ENCODE data around the gene MVB12B. TPM values are rescaled to one million over a fixed set of nuclear protein-coding genes. Genes with fewer than 3 reads are reported as not detected.
A peak's percentile ranks its signal among the peaks of the same experiment; 100 is the strongest.

Gene MVB12B
- polyA plus RNA-seq, 5 donors, result 20.3 to 23.7 (median 21.6) TPM

GRCh38 chr9:126423142-126423915 is 96.7 kb downstream of the MVB12B start:
- DNase-seq, result no peak

GRCh38 chr9:126423916-126424185 is 97.2 kb downstream of the MVB12B start:
- no peak for DNase-seq

DNA sequence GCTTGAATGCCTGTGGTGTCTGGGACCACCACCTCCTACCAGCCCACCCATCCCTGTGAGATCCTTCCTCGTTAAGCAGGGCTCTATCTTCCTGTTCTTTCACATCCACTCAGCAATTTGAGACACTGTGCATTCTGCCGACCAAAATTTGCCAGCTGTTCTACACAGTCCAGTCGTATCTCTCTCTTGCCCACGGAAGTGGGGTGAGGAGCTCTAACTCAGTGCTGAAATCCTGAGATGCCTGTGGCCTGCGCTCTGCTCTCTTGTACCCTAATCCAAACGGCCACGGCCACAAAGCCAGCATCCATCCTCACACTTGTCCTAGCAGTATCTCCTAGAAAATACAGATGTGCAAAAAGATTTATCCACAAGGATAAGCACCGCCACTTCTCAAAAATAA is 97.9 kb downstream of the MVB12B start:
- DNase-seq, result no peak

GRCh38 chr9:126428534-126429175 is 102.0 kb downstream of the MVB12B start:
- DNase-seq, result no peak

GRCh38 chr9:126429190-126429589 is 102.6 kb downstream of the MVB12B start:
- DNase-seq, result no peak

DNA sequence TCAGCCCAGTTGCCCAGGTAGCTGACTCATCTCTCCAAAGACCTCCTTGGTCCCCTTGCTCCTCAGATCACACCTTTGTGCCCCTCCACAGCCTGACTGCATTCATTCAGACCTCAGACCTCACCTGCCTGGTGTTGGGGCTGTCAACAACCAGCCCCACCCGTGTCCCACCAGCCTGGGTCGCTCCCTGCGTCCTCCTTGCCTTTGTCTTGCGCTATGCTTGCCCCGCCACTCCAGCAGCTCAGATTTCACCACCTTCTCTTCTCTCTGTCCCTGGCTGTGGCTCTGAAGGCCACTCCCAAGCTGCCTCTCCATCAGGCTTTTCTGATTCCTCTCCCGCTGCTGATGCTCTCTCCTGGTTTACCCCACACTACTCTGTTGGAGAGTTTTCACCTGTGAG is 103.5 kb downstream of the MVB12B start:
- DNase-seq, result no peak

DNA sequence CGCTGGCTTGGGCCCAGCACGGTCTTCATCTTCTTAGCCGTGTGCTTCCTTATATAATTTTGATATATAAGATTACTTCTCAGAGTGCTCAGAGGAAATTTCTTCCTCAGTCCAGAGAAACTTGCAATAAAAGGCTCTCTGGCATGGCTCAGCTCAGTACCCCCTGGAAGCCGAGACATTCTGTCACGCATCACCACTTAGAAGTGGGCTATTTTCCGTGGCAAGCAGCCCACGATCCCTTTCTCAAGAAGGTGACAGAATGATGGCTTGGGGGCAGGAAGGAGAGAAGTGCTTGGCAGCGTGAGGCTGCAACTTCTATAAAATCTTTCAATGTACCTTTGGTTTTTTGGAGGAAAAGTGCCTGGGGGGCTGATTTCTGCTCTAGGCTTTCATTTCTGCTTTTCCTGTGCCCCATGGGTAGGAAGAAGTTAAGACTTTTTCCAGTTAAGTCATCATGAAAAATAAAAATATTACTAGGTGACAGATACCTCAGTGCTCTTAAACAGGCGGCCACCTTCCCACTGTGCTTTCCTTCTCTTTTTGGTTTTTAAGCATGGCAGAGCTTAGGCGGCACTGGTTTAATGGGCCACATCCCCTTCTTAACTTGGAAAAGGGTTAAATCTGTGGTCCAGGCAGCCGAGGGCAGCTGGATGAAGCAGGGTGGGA is 104.6 kb downstream of the MVB12B start:
- DNase-seq, result no peak

DNA sequence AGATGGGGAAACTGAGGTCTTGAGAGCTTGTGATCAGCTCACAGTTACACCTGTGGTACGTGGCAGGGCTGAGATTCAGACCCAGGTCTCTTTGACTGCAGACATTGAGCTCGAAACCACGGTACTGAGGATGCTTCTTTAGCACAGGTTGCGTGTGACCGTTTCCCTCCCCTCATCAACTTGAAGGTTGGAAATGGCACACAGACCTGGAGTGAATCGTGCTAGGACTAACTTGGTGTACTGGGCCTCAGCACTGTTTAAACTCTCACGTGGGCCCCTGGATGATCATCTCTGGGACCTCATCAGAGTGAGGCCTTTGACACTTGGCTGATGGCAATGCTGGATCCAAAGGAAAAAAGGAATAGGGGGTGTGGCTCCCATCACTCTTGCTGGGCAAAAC is 106.0 kb downstream of the MVB12B start:
- no peak for DNase-seq

- DNase-seq, result no peak
These were observed 108.5 kb downstream of the MVB12B start for GRCh38 chr9:126435105-126435504.

- no peak for DNase-seq
These were observed 109.0 kb downstream of the MVB12B start for GRCh38 chr9:126435626-126436025.

GRCh38 chr9:126436545-126437267 is 110.1 kb downstream of the MVB12B start:
- DNase-seq, result no peak

GRCh38 chr9:126437268-126437666 is 110.6 kb downstream of the MVB12B start:
- no peak for DNase-seq

DNA sequence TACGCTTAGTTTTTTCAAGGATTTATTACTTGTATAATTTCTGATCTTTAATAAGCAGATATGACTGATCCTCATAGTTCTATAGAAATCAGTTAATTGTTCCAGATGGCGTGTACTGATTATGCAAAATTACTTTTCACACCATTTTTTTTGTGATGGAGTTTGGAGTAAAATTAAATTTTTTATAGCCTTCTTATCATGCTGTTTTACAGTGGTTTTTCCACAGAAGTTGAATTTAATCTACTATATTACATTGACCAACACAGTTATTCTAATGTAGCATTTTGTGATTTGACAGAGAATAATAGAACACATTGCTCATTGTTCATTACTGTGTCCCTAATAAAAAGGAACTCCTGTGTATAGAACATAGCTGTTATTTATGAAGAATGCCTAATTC is 111.1 kb downstream of the MVB12B start:
- DNase-seq, result no peak

DNA sequence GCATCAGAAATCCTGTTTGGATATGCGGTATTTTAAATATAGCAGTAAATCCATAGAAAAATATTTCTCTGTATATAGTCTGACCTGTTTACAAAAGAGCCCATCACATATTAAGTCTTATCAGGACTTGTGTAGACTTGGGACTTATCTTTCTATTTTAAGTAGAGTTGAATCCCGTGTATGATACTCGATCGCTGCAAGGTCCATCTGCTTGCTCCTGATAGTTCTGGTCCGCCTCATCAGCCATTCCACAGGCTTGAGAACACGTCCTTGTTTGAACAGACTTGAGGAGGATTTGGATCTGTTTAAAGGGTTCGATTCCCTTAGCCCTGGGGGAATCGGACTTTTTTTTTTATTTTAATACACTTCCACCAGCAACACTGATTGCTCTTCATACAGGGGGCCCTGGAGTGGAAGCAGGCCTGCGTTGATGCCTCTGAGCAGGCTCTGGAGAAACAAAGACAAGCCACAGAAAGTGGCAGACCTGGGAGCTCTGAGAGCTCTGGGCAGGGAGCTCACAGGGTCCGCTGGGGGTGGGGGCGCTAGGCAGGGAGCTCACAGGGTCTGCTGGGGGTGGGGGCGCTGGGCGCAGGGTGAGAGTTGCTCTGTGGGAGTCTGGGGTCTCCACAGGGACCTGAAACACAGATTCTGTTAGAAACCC is 112.2 kb downstream of the MVB12B start:
- DNase-seq, result no peak

GRCh38 chr9:126439402-126439765 is 112.8 kb downstream of the MVB12B start:
- no peak for DNase-seq

- peak; percentile 20 to 53 for DNase-seq
These were observed 113.4 kb downstream of the MVB12B start for GRCh38 chr9:126439883-126440653.

DNA sequence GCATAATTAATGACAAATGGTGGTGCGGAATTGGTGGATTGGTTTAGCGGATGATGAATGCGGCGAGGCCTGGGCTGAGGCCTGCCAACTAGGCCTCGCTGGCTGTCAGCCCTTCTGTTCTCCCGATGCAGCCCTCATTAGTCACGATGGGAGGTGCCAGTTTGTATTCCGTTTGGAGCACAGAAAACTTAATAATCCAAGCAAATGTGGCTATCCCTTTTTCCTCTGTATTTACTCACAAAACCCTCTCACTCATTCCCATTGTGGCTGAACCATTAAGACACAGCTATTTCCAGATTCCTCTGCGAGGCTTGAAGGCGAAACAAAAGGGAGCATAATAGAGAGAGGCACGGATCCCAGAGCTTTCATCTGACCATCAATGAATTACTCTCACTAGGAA is 114.3 kb downstream of the MVB12B start:
- DNase-seq, result no peak

DNA sequence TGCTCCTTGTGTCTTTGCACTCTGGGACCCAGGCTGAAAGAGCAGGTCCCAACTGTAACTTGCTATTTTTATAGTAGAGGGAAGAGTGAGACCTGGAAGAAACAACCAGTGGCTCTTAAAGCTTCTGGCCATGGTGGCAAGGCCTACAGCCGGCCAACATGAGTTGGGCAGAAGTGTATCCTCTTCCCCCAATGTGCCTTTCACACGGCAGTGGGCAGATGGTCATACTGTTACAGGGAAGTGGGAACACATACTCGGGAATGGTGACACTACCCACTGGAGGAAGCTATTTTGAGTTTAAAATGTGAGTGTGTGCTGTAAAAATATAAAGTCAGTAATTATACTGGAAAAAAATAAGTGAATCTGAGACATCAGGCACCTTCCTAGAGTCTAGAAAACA is 116.0 kb downstream of the MVB12B start:
- no peak for DNase-seq

GRCh38 chr9:126443144-126443543 is 116.5 kb downstream of the MVB12B start:
- DNase-seq, result no peak

DNA sequence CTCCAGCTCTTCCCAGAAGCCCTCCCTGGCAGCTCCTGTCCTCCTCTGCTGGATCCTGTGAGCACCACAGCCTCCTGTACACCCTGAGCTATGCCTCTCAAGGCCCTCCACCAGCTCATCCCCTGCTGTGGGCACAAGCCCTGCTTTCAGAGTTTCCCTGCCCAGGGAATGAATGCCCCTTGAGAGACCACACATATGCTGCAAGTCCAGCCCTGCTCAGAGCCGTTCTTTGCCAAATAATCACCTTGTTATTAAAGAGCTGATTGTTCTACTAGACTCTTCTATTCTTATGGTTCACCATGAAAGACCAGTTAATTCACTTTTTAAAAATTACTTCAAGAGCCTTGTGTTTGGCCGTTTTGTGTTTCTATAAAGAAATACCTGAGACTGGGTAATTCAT is 121.5 kb downstream of the MVB12B start:
- DNase-seq, result no peak

GRCh38 chr9:126448865-126449577 is 122.4 kb downstream of the MVB12B start:
- no peak for DNase-seq
